PC-9 (cell line): ENCODE data around the gene KLC4.

Experiments
- CTCF ChIP-seq: fragments of 200-600 bp; sonication (generic); conservative IDR thresholded peaks from 2 replicates; pipeline ENCODE4 v1.6.1; 2017; ENCODE audit warnings: mixed run types, antibody characterized with exemption, mild to moderate bottlenecking, moderate library complexity
- EZH2 ChIP-seq: fragments of 200-600 bp; sonication (generic); IDR thresholded peaks from 2 replicates; pipeline ENCODE4 v1.8.0; 2017; ENCODE audit warnings: antibody characterized with exemption, low read depth

- no peak for TF ChIP-seq CTCF
- no peak for TF ChIP-seq EZH2
Observed at GRCh38 chr6:43032326-43032725, 27.1 kb upstream of the KLC4 start.
